Measurements from ENCODE around the gene SLX9. TPM values are rescaled to one million over a fixed set of nuclear protein-coding genes. Genes with fewer than 3 reads are reported as not detected.

Gene SLX9
- polyA plus RNA-seq, 1 of the 3 experiments (the other 2 are of a cell fraction), result 42.9 TPM

DNA sequence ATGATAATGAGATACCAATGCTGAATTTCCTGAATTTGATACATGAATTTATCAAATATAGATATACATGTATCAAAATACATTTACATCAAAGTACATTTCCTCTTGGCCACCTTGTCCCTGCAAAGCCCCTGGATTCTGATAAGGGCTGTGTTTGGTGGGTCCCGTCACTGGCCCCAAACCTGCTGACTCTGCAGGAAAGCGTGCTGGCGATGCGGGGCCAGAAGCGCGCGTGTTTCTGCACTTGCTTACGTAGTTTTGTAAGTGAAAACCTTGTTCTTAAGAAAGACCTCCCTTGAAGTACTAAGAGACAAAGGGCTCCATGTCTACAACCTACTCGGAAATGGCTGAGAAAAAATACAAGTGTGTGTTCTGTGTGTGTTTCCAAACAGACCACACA lies 30.1 kb upstream of the SLX9 start:
- Histone ChIP-seq H3K36me3 (replicated peaks in 1 of 2; ENCODE audit: control insufficient read depth in 1 of 2, insufficient read depth in 2 of 2, low read length in 1 of 2) (no peaks in the 10 kb centered on the region), H3K9ac (no peak overlapping the region), H3K79me2 (ENCODE audit: insufficient read depth) (no peaks in the 10 kb centered on the region), H3K4me1 (ENCODE audit: control insufficient read depth in 1 of 2, insufficient read depth in 2 of 2, low read depth in 1 of 2, low read length in 1 of 2) (peaks cover 5 to 17% of the 10 kb centered on the region in 2 experiments; a peak in 2 of 4 replicates), H3K4me2 (no peak overlapping the region), H3K27me3 (ENCODE audit: insufficient read depth) (no peaks in the 10 kb centered on the region; the same call in 1 of the 2 replicates), H3K4me3 (ENCODE audit: low read depth in 2 of 2, low read length in 1 of 2) (no peak overlapping the region), H3F3A (replicated peaks; ENCODE audit: insufficient read depth) (no peaks in the 10 kb centered on the region), H3K9me2 (no peaks in the 10 kb centered on the region), H2AFZ (ENCODE audit: low read depth) (no peak overlapping the region), H3K27ac (ENCODE audit: low read depth in 2 of 2, low read length in 1 of 2) (no peak overlapping the region), H3K9me3 (no peaks in the 10 kb centered on the region), H4K20me1 (ENCODE audit: insufficient read depth) (no peaks in the 10 kb centered on the region)
- POLR2A ChIA-PET, result no interaction called here
- 95% methylated on average over 9 of the region's 9 CpGs for WGBS (ENCODE audit: low lambda C conversion rate)
- CTCF ChIA-PET, result interaction anchor here (0.9 to 1.4 kb wide), 3 partner anchors 8 to 117 kb away, joined by 3 to 4 read pairs (median 4); no protein-coding TSS in a partner anchor
- TF ChIP-seq TCF12 (IDR thresholded peaks at IDR 0.05) (no peak), YY1 (IDR thresholded peaks at IDR 0.05; ENCODE audit: low read depth) (no peak), FOXJ3 (CRISPR knock-in tag; IDR thresholded peaks at IDR 0.05) (no peak), RFX5 (IDR thresholded peaks at IDR 0.05; ENCODE audit: low read length) (no peak), CHD2 (IDR thresholded peaks at IDR 0.05; ENCODE audit: low read length, partially characterized antibody) (no peak), CTCF (IDR thresholded peaks at IDR 0.05) (no peak), TEAD4 (IDR thresholded peaks at IDR 0.05; ENCODE audit: borderline replicate concordance, insufficient read depth) (no peak), GATA2 (CRISPR knock-in tag; IDR thresholded peaks at IDR 0.05) (no peak), NFIC (IDR thresholded peaks at IDR 0.05; ENCODE audit: borderline replicate concordance) (no peak)
- TF ChIP-seq, protein P1, sequence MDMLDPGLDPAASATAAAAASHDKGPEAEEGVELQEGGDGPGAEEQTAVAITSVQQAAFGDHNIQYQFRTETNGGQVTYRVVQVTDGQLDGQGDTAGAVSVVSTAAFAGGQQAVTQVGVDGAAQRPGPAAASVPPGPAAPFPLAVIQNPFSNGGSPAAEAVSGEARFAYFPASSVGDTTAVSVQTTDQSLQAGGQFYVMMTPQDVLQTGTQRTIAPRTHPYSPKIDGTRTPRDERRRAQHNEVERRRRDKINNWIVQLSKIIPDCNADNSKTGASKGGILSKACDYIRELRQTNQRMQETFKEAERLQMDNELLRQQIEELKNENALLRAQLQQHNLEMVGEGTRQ (IDR thresholded peaks at IDR 0.05; ENCODE audit: borderline replicate concordance, low read depth, low read length), result no peak
- TF ChIP-seq, protein P2, sequence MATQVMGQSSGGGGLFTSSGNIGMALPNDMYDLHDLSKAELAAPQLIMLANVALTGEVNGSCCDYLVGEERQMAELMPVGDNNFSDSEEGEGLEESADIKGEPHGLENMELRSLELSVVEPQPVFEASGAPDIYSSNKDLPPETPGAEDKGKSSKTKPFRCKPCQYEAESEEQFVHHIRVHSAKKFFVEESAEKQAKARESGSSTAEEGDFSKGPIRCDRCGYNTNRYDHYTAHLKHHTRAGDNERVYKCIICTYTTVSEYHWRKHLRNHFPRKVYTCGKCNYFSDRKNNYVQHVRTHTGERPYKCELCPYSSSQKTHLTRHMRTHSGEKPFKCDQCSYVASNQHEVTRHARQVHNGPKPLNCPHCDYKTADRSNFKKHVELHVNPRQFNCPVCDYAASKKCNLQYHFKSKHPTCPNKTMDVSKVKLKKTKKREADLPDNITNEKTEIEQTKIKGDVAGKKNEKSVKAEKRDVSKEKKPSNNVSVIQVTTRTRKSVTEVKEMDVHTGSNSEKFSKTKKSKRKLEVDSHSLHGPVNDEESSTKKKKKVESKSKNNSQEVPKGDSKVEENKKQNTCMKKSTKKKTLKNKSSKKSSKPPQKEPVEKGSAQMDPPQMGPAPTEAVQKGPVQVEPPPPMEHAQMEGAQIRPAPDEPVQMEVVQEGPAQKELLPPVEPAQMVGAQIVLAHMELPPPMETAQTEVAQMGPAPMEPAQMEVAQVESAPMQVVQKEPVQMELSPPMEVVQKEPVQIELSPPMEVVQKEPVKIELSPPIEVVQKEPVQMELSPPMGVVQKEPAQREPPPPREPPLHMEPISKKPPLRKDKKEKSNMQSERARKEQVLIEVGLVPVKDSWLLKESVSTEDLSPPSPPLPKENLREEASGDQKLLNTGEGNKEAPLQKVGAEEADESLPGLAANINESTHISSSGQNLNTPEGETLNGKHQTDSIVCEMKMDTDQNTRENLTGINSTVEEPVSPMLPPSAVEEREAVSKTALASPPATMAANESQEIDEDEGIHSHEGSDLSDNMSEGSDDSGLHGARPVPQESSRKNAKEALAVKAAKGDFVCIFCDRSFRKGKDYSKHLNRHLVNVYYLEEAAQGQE (IDR thresholded peaks at IDR 0.05; ENCODE audit: low read depth, low read length), result no peak
- DNase-seq, result no peak

Data from SK-N-SH (cell line).